Uterus (tissue), 4 donors: ENCODE data around the gene USP37. TPM values are rescaled to one million over a fixed set of nuclear protein-coding genes. Genes with fewer than 3 reads are reported as not detected.

Source experiments
- DNase-seq, 2 donors: peaks; one replicate each; pipeline ENCODE4 v3.0.0-alpha.2; 2019 to 2020
- H3K27ac ChIP-seq, 2 donors: fragments of 200-600 bp; sonication (generic); 1 replicate in 1 of 2; 2 replicates in 1 of 2; pipeline ENCODE4 v1.5.1; 2016 to 2018
- H3K27me3 ChIP-seq, 2 donors: fragments of 200-600 bp; sonication (generic); one replicate each; pipeline ENCODE4 v1.5.1; 2018 to 2019; ENCODE audit warnings: control low read depth in 1 of 2
- H3K36me3 ChIP-seq, 2 donors: fragments of 200-600 bp; sonication (generic); one replicate each; pipeline ENCODE4 v1.5.1; 2019; ENCODE audit warnings: control low read depth in 1 of 2
- H3K4me1 ChIP-seq, 2 donors: fragments of 200-600 bp; sonication (generic); one replicate each; pipeline ENCODE4 v1.5.1; 2018 to 2019; ENCODE audit warnings: control low read depth in 1 of 2
- H3K4me3 ChIP-seq, 2 donors: fragments of 200-600 bp; sonication (generic); 1 replicate in 1 of 2; 2 replicates in 1 of 2; pipeline ENCODE4 v1.5.1; 2018 to 2019; ENCODE audit warnings: mild to moderate bottlenecking in 1 of 2
- H3K9me3 ChIP-seq, 2 donors: fragments of 200-600 bp; sonication (generic); one replicate each; pipeline ENCODE4 v1.5.1; 2019; ENCODE audit warnings: control low read depth in 1 of 2
- POLR2A ChIP-seq, 2 donors: fragments of 450-650 bp; IDR thresholded peaks; one replicate each; pipeline ENCODE4 v1.6.1; 2016; ENCODE audit warnings: antibody characterized with exemption in 2 of 2, mild to moderate bottlenecking in 1 of 2, moderate library complexity in 1 of 2
- intact Hi-C: fragments of 100-400 bp; cut with DNase I; formaldehyde crosslinking; loops from one replicate; pipeline ENCODE4 v1.15.1; 2023; ENCODE audit warnings: low total_unique reads
- total RNA-seq, 4 donors: library from RNA; depleted of rRNA in 3 of 4; stranded (reverse); fragments of >200 nt in 3 of 4; gene quantifications; one replicate each; pipeline versions ENCODE4 v1.1.0 to v1.2.4, GENCODE V29; 2014 to 2023
- TF ChIP-seq, protein P1 (sequence below), 4 experiments: fragments of 200-600 bp in 2 of 4; fragments of 450-650 bp in 2 of 4; sonication (generic) in 2 of 4; IDR thresholded peaks; one replicate each; pipeline ENCODE4 v1.5.1; 2016 to 2019; ENCODE audit warnings: antibody characterized with exemption in 4 of 4, mild to moderate bottlenecking in 2 of 4, moderate library complexity in 1 of 4
- donor health status: DM: yes; HTN: yes; CAD: no.

Gene USP37
- total RNA-seq, 4 donors from 2014 or later, result 9.1 to 59.3 (median 20.7) TPM

GRCh38 chr2:218500501-218501060 lies 67.6 kb downstream of the USP37 start:
- Histone ChIP-seq H3K4me3 (no peak overlapping the region), H3K27me3 (no peaks in the 10 kb centered on the region), H3K27ac (no peak overlapping the region), H3K9me3 (no peaks in the 10 kb centered on the region), H3K36me3 (no peaks in the 10 kb centered on the region), H3K4me1 (no peaks in the 10 kb centered on the region)
- intact Hi-C loops, result no loop called here
- no peak for TF ChIP-seq POLR2A (IDR thresholded peaks at IDR 0.05)
- TF ChIP-seq, protein P1, sequence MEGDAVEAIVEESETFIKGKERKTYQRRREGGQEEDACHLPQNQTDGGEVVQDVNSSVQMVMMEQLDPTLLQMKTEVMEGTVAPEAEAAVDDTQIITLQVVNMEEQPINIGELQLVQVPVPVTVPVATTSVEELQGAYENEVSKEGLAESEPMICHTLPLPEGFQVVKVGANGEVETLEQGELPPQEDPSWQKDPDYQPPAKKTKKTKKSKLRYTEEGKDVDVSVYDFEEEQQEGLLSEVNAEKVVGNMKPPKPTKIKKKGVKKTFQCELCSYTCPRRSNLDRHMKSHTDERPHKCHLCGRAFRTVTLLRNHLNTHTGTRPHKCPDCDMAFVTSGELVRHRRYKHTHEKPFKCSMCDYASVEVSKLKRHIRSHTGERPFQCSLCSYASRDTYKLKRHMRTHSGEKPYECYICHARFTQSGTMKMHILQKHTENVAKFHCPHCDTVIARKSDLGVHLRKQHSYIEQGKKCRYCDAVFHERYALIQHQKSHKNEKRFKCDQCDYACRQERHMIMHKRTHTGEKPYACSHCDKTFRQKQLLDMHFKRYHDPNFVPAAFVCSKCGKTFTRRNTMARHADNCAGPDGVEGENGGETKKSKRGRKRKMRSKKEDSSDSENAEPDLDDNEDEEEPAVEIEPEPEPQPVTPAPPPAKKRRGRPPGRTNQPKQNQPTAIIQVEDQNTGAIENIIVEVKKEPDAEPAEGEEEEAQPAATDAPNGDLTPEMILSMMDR (IDR thresholded peaks at IDR 0.05), result no peak
- no peak for DNase-seq

- H3K4me3 ChIP-seq, result no peak overlapping the region
- no peaks in the 10 kb centered on the region for H3K4me1 ChIP-seq
- DNase-seq, result no peak
- intact Hi-C loops, result no loop called here
- H3K36me3 ChIP-seq, result no peaks in the 10 kb centered on the region
- no peaks in the 10 kb centered on the region for H3K9me3 ChIP-seq
- no peak overlapping the region for H3K27ac ChIP-seq
- TF ChIP-seq, protein P1 (IDR thresholded peaks at IDR 0.05), result no peak
- TF ChIP-seq POLR2A (IDR thresholded peaks at IDR 0.05), result no peak
- H3K27me3 ChIP-seq, result no peaks in the 10 kb centered on the region
Observed at GRCh38 chr2:218485986-218486667, 82.0 kb downstream of the USP37 start.

DNA sequence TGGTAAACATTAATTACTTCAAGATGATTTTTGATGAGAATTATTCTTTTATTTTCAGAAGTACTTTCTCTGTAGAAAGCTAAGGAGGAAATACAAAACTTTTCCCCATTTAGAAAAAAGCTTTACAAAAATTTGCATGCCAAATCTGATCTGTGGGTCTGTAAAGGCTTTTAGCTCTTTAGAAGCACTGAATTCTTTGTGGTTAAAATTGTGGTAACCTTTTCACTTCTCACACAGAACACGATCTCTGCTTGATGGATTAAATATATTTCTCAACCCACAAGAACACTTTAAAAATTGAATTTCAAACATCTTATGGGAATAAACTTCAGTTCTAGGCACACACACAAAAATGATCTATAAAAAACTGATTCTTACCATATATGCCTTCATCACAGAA lies 85.5 kb downstream of the USP37 start:
- no peak for DNase-seq
- no peaks in the 10 kb centered on the region for H3K36me3 ChIP-seq
- intact Hi-C loops, result no loop called here
- H3K27ac ChIP-seq, result no peak overlapping the region
- no peaks in the 10 kb centered on the region for H3K4me1 ChIP-seq
- TF ChIP-seq, protein P1 (IDR thresholded peaks at IDR 0.05), result no peak
- no peak for TF ChIP-seq POLR2A (IDR thresholded peaks at IDR 0.05)
- H3K9me3 ChIP-seq, result no peaks in the 10 kb centered on the region
- H3K27me3 ChIP-seq, result no peaks in the 10 kb centered on the region
- H3K4me3 ChIP-seq, result no peak overlapping the region

DNA sequence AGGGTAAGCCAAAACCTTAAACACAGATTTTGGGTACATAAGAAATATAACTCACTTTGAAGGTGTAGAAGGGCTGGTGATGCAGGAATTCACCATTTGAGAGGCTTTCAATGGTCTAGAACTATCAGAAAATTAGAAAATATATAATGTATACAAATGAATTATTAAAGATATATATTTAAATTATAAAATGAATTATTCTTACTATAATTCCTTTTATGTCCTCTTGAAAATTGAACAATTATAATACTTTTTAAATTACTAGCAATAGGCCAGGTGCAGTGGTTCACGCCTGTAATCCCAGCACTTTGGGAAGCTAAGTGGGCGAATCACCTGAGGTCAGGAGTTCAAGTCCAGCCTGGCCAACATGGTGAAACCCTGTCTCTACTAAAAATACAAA lies 88.6 kb downstream of the USP37 start:
- no peaks in the 10 kb centered on the region for H3K27me3 ChIP-seq
- no peaks in the 10 kb centered on the region for H3K36me3 ChIP-seq
- intact Hi-C loops, result no loop called here
- H3K9me3 ChIP-seq, result no peaks in the 10 kb centered on the region
- TF ChIP-seq POLR2A (IDR thresholded peaks at IDR 0.05), result no peak
- TF ChIP-seq, protein P1 (IDR thresholded peaks at IDR 0.05), result no peak
- DNase-seq, result no peak
- H3K4me3 ChIP-seq, result no peak overlapping the region
- no peaks in the 10 kb centered on the region for H3K4me1 ChIP-seq
- no peak overlapping the region for H3K27ac ChIP-seq

DNA sequence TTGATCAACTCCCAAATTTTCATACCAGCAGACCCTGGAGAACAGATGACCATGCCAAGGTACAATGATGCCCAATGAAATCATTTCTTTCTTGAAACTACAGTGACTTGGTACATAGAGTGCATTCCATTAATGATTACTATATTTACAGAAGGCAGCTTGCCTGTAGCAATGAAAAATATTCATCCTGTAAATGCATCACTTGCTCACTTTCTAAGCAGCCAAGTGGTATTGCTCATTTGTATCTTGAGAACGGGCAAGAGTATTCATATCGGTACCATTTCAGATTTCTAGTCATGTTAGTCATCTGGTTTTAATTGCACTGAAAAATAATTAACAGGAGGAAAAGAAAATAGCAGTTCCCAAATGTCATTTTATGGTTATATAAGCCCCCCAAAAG lies 89.6 kb downstream of the USP37 start:
- Histone ChIP-seq H3K27me3 (no peaks in the 10 kb centered on the region), H3K9me3 (no peaks in the 10 kb centered on the region), H3K4me1 (no peaks in the 10 kb centered on the region), H3K36me3 (no peaks in the 10 kb centered on the region), H3K27ac (no peak overlapping the region), H3K4me3 (no peak overlapping the region)
- intact Hi-C loops, result no loop called here
- DNase-seq, result no peak
- no peak for TF ChIP-seq POLR2A (IDR thresholded peaks at IDR 0.05)
- TF ChIP-seq, protein P1 (IDR thresholded peaks at IDR 0.05), result no peak
